ENCODE data around the gene VAPA.

- no peak for TF ChIP-seq CTCF (IDR thresholded peaks at IDR 0.05)
- no peak for TF ChIP-seq EZH2 (IDR thresholded peaks at IDR 0.05; ENCODE audit: borderline replicate concordance, insufficient read depth, low read depth, low read length, poor library complexity, severe bottlenecking)
Measured at GRCh38 chr18:9867071-9867594, 46.7 kb upstream of the VAPA start.

All from B cell (primary cell).